Measurements from ENCODE around the gene HCRTR1. TPM values are rescaled to one million over a fixed set of nuclear protein-coding genes. Genes with fewer than 3 reads are reported as not detected.

The HCRTR1 gene
- total RNA-seq, 4 donors from 2014 or later, result 0.45 to 1.8 (median 1.7) TPM; not detected in 1

DNA sequence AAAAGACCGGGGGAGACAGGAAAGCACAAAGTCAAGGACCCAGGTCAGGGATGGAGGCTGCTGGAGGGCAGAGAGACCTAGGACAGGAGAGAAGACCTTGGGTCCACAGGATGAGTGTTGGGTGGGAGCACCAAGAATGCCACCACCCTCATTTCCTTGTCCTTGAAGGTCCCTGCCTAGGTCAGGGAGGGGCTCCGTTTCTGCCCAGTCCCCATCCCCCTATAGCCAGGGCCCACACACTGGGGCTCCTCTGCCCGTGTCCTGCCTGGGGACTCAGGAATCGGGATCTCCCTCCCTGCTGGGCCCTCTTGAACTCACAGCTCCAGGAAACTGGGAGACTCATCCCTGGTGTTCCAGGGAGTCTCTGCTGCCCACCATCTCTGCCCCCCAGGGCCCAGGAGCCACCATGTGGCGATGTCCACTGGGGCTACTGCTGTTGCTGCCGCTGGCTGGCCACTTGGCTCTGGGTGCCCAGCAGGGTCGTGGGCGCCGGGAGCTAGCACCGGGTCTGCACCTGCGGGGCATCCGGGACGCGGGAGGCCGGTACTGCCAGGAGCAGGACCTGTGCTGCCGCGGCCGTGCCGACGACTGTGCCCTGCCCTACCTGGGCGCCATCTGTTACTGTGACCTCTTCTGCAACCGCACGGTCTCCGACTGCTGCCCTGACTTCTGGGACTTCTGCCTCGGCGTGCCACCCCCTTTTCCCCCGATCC lies 40.6 kb upstream of the HCRTR1 start:
- H3K4me3 ChIP-seq, result peak overlapping the region; percentile 67 to 81 (median 73)
- H3K4me1 ChIP-seq, result peaks cover 61 to 89% (median 78%) of the 10 kb centered on the region in 4 donors
- intact Hi-C loops (cut with DNase I), result no loop called here
- H3K9me3 ChIP-seq, result no peaks in the 10 kb centered on the region
- peak overlapping the region; percentile 92 to 96 (median 94) for H3K27ac ChIP-seq (replicated peaks in 1 of 4)
- WGBS, result 49% methylated on average over 4 of the region's 27 CpGs
- TF ChIP-seq EP300 (IDR thresholded peaks at IDR 0.05) (no peak), POLR2AphosphoS5 (IDR thresholded peaks at IDR 0.05) (no peak)
- H3K36me3 ChIP-seq, result peaks cover 0 to 32% (median 0%) of the 10 kb centered on the region in 4 donors
- H3K27me3 ChIP-seq, result no peaks in the 10 kb centered on the region
- peak; percentile 87 for DNase-seq (ENCODE audit: extremely low spot score)

DNA sequence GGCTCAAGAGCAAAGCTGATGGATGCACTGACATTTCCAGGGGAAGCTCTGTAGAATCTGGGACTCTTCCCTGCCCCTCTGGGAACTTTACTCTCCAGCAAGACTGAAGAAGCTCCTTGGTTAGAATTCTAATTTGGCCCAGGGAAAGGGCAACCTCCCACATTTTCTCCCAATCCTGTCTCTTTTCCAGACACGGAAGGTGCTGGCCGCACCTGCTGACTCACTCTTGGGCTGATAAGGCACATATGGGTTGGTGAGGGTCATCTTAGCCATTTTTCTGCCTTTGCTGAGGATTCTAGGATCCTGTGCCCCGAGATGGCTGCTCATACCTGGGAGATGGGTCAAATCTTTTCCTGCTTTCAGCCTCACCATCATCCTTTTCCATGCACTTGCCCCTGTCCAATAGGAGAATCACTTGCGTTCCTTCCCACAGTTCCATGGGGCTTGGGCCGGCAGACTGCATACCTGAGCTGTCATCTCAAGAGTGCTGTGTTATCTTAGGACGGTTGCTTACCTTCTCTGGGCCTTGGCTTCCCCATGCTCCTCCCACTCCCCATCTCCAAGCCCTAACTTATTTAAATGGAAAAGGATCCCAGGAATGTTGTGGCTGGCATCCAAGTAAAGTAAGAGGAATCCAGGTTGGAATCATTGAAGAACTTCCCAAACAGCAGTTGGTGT lies 39.8 kb upstream of the HCRTR1 start:
- intact Hi-C loops (cut with DNase I), result no loop called here
- Histone ChIP-seq H3K27me3 (no peaks in the 10 kb centered on the region), H3K4me3 (peak overlapping the region; percentile 67 to 81 (median 73)), H3K4me1 (peaks cover 65 to 92% (median 82%) of the 10 kb centered on the region in 4 donors), H3K27ac (replicated peaks in 1 of 4) (peak overlapping the region; percentile 92 to 96 (median 94)), H3K9me3 (no peaks in the 10 kb centered on the region), H3K36me3 (peaks cover 0 to 39% (median under 1%) of the 10 kb centered on the region in 4 donors)
- WGBS, result 36% methylated on average over 6 of the region's 6 CpGs
- DNase-seq (ENCODE audit: extremely low spot score), result no peak
- TF ChIP-seq POLR2AphosphoS5 (IDR thresholded peaks at IDR 0.05) (peak; percentile 81 to 90), POLR2A (IDR thresholded peaks at IDR 0.05; ENCODE audit: low read depth) (no peak)

DNA sequence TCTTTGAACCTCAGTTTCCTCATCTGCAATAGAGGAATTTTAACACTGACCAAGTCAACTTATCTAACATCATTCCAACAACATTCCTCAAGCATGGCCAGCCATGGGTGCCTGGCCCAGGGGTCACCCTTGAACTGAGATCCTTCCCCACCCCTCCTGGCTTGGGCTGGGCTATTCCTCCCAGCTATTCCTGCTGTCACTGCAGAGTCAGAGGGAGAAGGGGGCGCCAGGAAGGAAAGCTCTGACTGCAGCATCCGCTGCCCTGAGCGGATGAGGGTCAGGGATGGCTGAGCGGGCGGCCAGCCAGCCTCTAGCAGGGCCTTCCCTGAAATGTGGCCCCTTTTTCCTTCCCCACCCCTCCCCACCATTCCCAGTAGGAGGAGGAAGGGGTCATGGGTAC lies 38.1 kb upstream of the HCRTR1 start:
- no peak for TF ChIP-seq EP300 (IDR thresholded peaks at IDR 0.05)
- TF ChIP-seq POLR2AphosphoS5 (IDR thresholded peaks at IDR 0.05), result no peak
- TF ChIP-seq, protein P1, sequence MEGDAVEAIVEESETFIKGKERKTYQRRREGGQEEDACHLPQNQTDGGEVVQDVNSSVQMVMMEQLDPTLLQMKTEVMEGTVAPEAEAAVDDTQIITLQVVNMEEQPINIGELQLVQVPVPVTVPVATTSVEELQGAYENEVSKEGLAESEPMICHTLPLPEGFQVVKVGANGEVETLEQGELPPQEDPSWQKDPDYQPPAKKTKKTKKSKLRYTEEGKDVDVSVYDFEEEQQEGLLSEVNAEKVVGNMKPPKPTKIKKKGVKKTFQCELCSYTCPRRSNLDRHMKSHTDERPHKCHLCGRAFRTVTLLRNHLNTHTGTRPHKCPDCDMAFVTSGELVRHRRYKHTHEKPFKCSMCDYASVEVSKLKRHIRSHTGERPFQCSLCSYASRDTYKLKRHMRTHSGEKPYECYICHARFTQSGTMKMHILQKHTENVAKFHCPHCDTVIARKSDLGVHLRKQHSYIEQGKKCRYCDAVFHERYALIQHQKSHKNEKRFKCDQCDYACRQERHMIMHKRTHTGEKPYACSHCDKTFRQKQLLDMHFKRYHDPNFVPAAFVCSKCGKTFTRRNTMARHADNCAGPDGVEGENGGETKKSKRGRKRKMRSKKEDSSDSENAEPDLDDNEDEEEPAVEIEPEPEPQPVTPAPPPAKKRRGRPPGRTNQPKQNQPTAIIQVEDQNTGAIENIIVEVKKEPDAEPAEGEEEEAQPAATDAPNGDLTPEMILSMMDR (IDR thresholded peaks at IDR 0.05), result no peak
- no peak for TF ChIP-seq POLR2A (IDR thresholded peaks at IDR 0.05; ENCODE audit: low read depth)
- H3K4me1 ChIP-seq, result peaks cover 65 to 92% (median 82%) of the 10 kb centered on the region in 4 donors
- peak overlapping the region; percentile 92 to 96 (median 94) for H3K27ac ChIP-seq (replicated peaks in 1 of 4)

DNA sequence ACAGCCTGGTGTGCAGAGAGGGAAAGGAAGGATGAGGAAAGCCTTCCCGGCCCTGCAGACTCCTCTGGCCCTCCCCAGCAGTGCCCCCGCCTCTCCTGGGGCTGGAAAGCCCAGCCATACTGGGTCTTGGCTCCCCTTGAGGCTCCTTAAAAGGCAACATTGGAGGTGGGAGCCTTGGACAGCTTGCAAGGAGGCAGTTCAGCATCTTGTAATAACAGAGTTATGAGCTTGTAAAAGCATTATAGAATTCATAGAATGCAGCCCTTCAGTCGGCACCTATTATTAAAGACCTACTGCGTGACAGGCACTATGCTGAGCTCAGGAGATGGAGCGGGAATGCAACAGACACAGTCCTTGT lies 37.0 kb upstream of the HCRTR1 start:
- peak; percentile 92 for DNase-seq (ENCODE audit: extremely low spot score)
- peaks cover 9 to 63% (median 21%) of the 10 kb centered on the region in 4 donors for H3K36me3 ChIP-seq
- peaks cover 65 to 92% (median 82%) of the 10 kb centered on the region in 4 donors for H3K4me1 ChIP-seq
- no peak for TF ChIP-seq POLR2A (IDR thresholded peaks at IDR 0.05; ENCODE audit: low read depth)
- TF ChIP-seq, protein P1 (IDR thresholded peaks at IDR 0.05), result no peak
- peak; percentile 79 to 89 for TF ChIP-seq POLR2AphosphoS5 (IDR thresholded peaks at IDR 0.05)
- no peak for TF ChIP-seq EP300 (IDR thresholded peaks at IDR 0.05)
- intact Hi-C loops (cut with DNase I), result no loop called here
- H3K4me3 ChIP-seq, result peak overlapping the region; percentile 32 to 81 (median 73)
- H3K9me3 ChIP-seq, result no peaks in the 10 kb centered on the region
- H3K27ac ChIP-seq (replicated peaks in 1 of 4), result peak overlapping the region; percentile 92 to 96 (median 94)
- 24% methylated on average over 5 of the region's 5 CpGs for WGBS
- H3K27me3 ChIP-seq, result no peaks in the 10 kb centered on the region

More for the DNA sequence above, 38.1 kb upstream of the HCRTR1 start:
- peak overlapping the region; percentile 32 to 81 (median 73) for H3K4me3 ChIP-seq
- intact Hi-C loops (cut with DNase I), result no loop called here
- 56% methylated on average over 5 of the region's 5 CpGs for WGBS
- no peak for DNase-seq (ENCODE audit: extremely low spot score)
- H3K9me3 ChIP-seq, result no peaks in the 10 kb centered on the region
- H3K27me3 ChIP-seq, result no peaks in the 10 kb centered on the region
- peaks cover 0 to 52% (median 10%) of the 10 kb centered on the region in 4 donors for H3K36me3 ChIP-seq

DNA sequence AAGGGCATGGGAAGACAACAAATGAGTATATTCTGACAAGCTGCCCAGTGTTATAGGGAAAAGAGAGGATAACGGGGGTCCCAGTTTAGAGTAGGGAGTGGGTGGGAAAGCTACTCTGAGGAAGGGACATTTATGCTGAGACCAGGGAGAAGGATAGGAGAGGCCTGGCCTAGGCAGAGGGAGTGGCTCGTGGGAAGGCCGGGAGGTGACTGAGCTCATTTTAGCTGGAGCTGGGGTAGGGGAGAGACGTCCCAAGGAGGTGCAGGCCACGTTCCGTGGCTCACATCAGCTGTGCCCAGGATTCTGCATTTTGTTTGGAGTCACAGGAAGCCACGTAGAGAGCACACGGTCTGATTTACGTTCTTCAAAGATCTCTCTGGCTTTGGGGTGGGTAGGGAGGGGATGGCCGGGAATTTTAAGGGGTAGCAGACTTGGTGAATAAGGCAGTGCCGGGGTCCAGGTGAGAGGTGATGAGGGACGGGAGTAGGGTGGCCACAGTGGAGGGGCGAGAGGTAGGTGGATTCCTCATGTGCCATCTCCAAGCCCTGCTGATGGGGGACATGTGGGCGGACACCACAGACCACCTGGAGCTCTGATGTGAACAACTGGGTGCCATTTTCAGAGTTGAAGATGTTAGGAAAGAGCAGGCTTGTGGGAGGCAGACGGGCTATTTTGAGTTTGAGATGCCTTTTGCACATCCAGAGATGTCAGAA lies 36.4 kb upstream of the HCRTR1 start:
- no peaks in the 10 kb centered on the region for H3K27me3 ChIP-seq
- peak; percentile 88 for DNase-seq (ENCODE audit: extremely low spot score)
- WGBS, result 51% methylated on average over 15 of the region's 15 CpGs
- H3K36me3 ChIP-seq, result peaks cover 14 to 68% (median 27%) of the 10 kb centered on the region in 4 donors
- peaks cover 63 to 92% (median 82%) of the 10 kb centered on the region in 4 donors for H3K4me1 ChIP-seq
- H3K27ac ChIP-seq (replicated peaks in 1 of 4), result peak overlapping the region; percentile 92 to 96 (median 94)
- TF ChIP-seq POLR2A (IDR thresholded peaks at IDR 0.05; ENCODE audit: low read depth) (no peak), EP300 (IDR thresholded peaks at IDR 0.05) (no peak)
- intact Hi-C loops (cut with DNase I), result no loop called here
- H3K9me3 ChIP-seq, result no peaks in the 10 kb centered on the region
- H3K4me3 ChIP-seq, result peak overlapping the region; percentile 32 to 81 (median 73)
